ENCODE results near the gene STK10.
A peak's percentile ranks its signal among the peaks of the same experiment; 100 is the strongest.

Gene STK10

GRCh38 chr5:172052450-172053236 is 135.4 kb downstream of the STK10 start:
- no peak for DNase-seq (ENCODE audit: low spot score)
- CTCF ChIA-PET, result interaction anchor here (0.5 to 0.8 kb wide), 3 partner anchors 15 to 136 kb away, joined by 3 read pairs; no protein-coding TSS in a partner anchor
- H3K27ac ChIP-seq, result 0 out of 2 replicates have a peak overlapping the region, but pooled peaks have one; percentile 10
- POLR2A ChIA-PET (ENCODE audit: low non-redundant PET), result no interaction called here
- no peak for TF ChIP-seq CTCF (conservative IDR thresholded peaks at IDR 0.05; ENCODE audit: low read depth)

- ChIA-PET CTCF (interaction anchor here (0.5 kb wide), 1 partner anchor 15 kb away, joined by 3 read pairs; no protein-coding TSS in a partner anchor), POLR2A (ENCODE audit: low non-redundant PET) (no interaction called here)
- 0 out of 2 replicates have a peak overlapping the region, but pooled peaks have one; percentile 10 for H3K27ac ChIP-seq
- DNase-seq (ENCODE audit: low spot score), result no peak
- no peak for TF ChIP-seq CTCF (conservative IDR thresholded peaks at IDR 0.05; ENCODE audit: low read depth)
Observed at GRCh38 chr5:172051643-172052339, 136.2 kb downstream of the STK10 start.

- DNase-seq (ENCODE audit: low spot score), result no peak
- no peak for TF ChIP-seq CTCF (conservative IDR thresholded peaks at IDR 0.05; ENCODE audit: low read depth)
- ChIA-PET POLR2A (ENCODE audit: low non-redundant PET) (no interaction called here), CTCF (interaction anchor here (0.6 to 1.0 kb wide), 4 partner anchors 9 to 1671 kb away, joined by 3 to 7 read pairs (median 4); no protein-coding TSS in a partner anchor)
- no peak overlapping the region for H3K27ac ChIP-seq
Observed at GRCh38 chr5:172050080-172050479, 137.9 kb downstream of the STK10 start.

GRCh38 chr5:172049226-172049796 is 138.7 kb downstream of the STK10 start:
- DNase-seq (ENCODE audit: low spot score), result no peak
- ChIA-PET POLR2A (ENCODE audit: low non-redundant PET) (no interaction called here), CTCF (no interaction called here)
- TF ChIP-seq CTCF (conservative IDR thresholded peaks at IDR 0.05; ENCODE audit: low read depth), result no peak
- H3K27ac ChIP-seq, result no peak overlapping the region

- ChIA-PET POLR2A (ENCODE audit: low non-redundant PET) (interaction anchor here (0.7 kb wide), 1 partner anchor 11 kb away, joined by 5 read pairs; no protein-coding TSS in a partner anchor), CTCF (no interaction called here)
Observed at GRCh38 chr5:172048539-172049101, 139.4 kb downstream of the STK10 start.

More at GRCh38 chr5:172048539-172049101, 139.4 kb downstream of the STK10 start:
- no peak overlapping the region for H3K27ac ChIP-seq
- TF ChIP-seq CTCF (conservative IDR thresholded peaks at IDR 0.05; ENCODE audit: low read depth), result no peak
- no peak for DNase-seq (ENCODE audit: low spot score)
